GM12878 (cell line): ENCODE data around the gene SBF1. TPM values are rescaled to one million over a fixed set of nuclear protein-coding genes. Genes with fewer than 3 reads are reported as not detected.

Source experiments
- BACH1 ChIP-seq: fragments of 450-650 bp; IDR thresholded peaks from 2 replicates; pipeline ENCODE4 v1.6.1; 2017; ENCODE audit warnings: mild to moderate bottlenecking, borderline replicate concordance
- BCL11A ChIP-seq: IDR thresholded peaks from 2 replicates; pipeline ENCODE4 v1.6.1; 2011; ENCODE audit warnings: low read depth, low read length
- CHD2 ChIP-seq: IDR thresholded peaks from 2 replicates; pipeline ENCODE4 v1.6.1; 2011; ENCODE audit warnings: low read depth, low read length, improper control_type of control experiment, borderline replicate concordance
- CTCF ChIP-seq, 3 experiments: IDR thresholded peaks in 2 of 3; conservative IDR thresholded peaks in 1 of 3; 2 replicates each; pipeline ENCODE4 v1.5.1; 2011; ENCODE audit warnings: low read depth in 3 of 3, low read length in 3 of 3, mild to moderate bottlenecking in 3 of 3, control low read depth in 2 of 3, moderate library complexity in 2 of 3, inconsistent platforms in 1 of 3, mixed read lengths in 1 of 3; ENCODE audit not compliant: control insufficient read depth in 2 of 3, insufficient read depth in 1 of 3; ENCODE audit errors: extremely low read depth in 1 of 3
- EGR1 ChIP-seq, 2 experiments: IDR thresholded peaks; 1 replicate in 1 of 2; 2 replicates in 1 of 2; pipeline ENCODE4 v1.6.1; 2011 to 2012; ENCODE audit warnings: low read depth in 2 of 2, low read length in 2 of 2, borderline replicate concordance in 1 of 2, mild to moderate bottlenecking in 1 of 2, moderate library complexity in 1 of 2
- JUNB ChIP-seq: IDR thresholded peaks from 2 replicates; pipeline ENCODE4 v1.6.1; 2016; ENCODE audit warnings: antibody characterized with exemption, mild to moderate bottlenecking
- MEF2B ChIP-seq: fragments of 450-650 bp; IDR thresholded peaks from 2 replicates; pipeline ENCODE4 v1.6.1; 2018; ENCODE audit warnings: mild to moderate bottlenecking, moderate library complexity; ENCODE audit not compliant: partially characterized antibody, poor library complexity, severe bottlenecking
- NR2F1 ChIP-seq: fragments of 450-650 bp; conservative IDR thresholded peaks from 2 replicates; pipeline ENCODE4 v1.6.1; 2017; ENCODE audit warnings: mild to moderate bottlenecking
- POLR2AphosphoS2 ChIP-seq: IDR thresholded peaks from 2 replicates; pipeline ENCODE4 v1.6.1; 2011; ENCODE audit warnings: low read depth, mild to moderate bottlenecking, low read length, improper control_type of control experiment, moderate library complexity
- POU2F2 ChIP-seq: IDR thresholded peaks from 3 replicates; pipeline ENCODE4 v1.6.1; 2011; ENCODE audit warnings: low read depth, mild to moderate bottlenecking, low read length, borderline replicate concordance
- SP1 ChIP-seq: IDR thresholded peaks from one replicate; pipeline ENCODE4 v1.6.1; 2011; ENCODE audit warnings: low read depth, low read length
- TCF12 ChIP-seq: IDR thresholded peaks from 2 replicates; pipeline ENCODE4 v1.6.1; 2011; ENCODE audit warnings: low read depth, mild to moderate bottlenecking, low read length
- polyA plus RNA-seq, 11 experiments: library from polyadenylated mRNA; depleted of rRNA in 4 of 11; unstranded in 6 of 11; stranded (reverse) in 5 of 11; fragments of >200 nt; fragmentation: Nextera tagmentation in 4 of 11; fragmentation: Illumina TruSeq in 1 of 11; extraction: Ambion mirVana in 4 of 11; extraction: Trizol in 1 of 11; gene quantifications; 1 replicate in 1 of 11; 2 replicates in 10 of 11; pipeline versions ENCODE4 v1.2.1 to v1.2.3, GENCODE V29; 2011 to 2016; ENCODE audit warnings: inconsistent platforms in 2 of 11, missing spikeins in 2 of 11, low read depth in 1 of 11
- total RNA-seq, 4 experiments: library from RNA; depleted of rRNA in 3 of 4; stranded (reverse); fragments of >200 nt in 3 of 4; fragmentation: Illumina TruSeq in 1 of 4; extraction: Trizol in 1 of 4; gene quantifications; 2 replicates each; pipeline versions ENCODE4 v1.2.1 to v1.2.3, GENCODE V29; 2013 to 2021
- TF ChIP-seq, protein P1 (sequence below): fragments of 450-650 bp; IDR thresholded peaks from 2 replicates; pipeline ENCODE4 v1.6.1; 2017; ENCODE audit warnings: mild to moderate bottlenecking
- TF ChIP-seq, protein P2 (sequence below): fragments of 450-650 bp; IDR thresholded peaks from 2 replicates; pipeline ENCODE4 v1.6.1; 2014; ENCODE audit warnings: mild to moderate bottlenecking

Gene SBF1
- total and polyA plus RNA-seq, 10 of the 15 experiments (the other 5 are each of a cell fraction or from before 2014, with no cell fraction given) = 0.23 to 95.0 (median 17.8) TPM

GRCh38 chr22:50469377-50470305 is 5.2 kb downstream of the SBF1 start (continued):
- TF ChIP-seq, protein P1, sequence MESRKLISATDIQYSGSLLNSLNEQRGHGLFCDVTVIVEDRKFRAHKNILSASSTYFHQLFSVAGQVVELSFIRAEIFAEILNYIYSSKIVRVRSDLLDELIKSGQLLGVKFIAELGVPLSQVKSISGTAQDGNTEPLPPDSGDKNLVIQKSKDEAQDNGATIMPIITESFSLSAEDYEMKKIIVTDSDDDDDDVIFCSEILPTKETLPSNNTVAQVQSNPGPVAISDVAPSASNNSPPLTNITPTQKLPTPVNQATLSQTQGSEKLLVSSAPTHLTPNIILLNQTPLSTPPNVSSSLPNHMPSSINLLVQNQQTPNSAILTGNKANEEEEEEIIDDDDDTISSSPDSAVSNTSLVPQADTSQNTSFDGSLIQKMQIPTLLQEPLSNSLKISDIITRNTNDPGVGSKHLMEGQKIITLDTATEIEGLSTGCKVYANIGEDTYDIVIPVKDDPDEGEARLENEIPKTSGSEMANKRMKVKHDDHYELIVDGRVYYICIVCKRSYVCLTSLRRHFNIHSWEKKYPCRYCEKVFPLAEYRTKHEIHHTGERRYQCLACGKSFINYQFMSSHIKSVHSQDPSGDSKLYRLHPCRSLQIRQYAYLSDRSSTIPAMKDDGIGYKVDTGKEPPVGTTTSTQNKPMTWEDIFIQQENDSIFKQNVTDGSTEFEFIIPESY = no peak
- TF ChIP-seq CHD2 (peak; percentile 87), CTCF (IDR thresholded peaks at IDR 0.05 in 2 of 3, conservative IDR thresholded peaks at IDR 0.05 in 1 of 3; ENCODE audit: control insufficient read depth in 2 of 3, extremely low read depth in 1 of 3, insufficient read depth in 1 of 3, low read depth in 3 of 3, low read length in 3 of 3) (peak in 1 of 3 experiments; percentile 13; a peak in 2 of 6 replicates), BCL11A (peak; percentile 67; the same call in 1 of the 2 replicates), JUNB (peak; percentile 69; the same call in 1 of the 2 replicates), BACH1 (peak; percentile 59; the same call in 1 of the 2 replicates), MEF2B (peak; percentile 86), POLR2AphosphoS2 (no peak), TCF12 (peak; percentile 95), EGR1 (IDR thresholded peaks at IDR 0.05; ENCODE audit: borderline replicate concordance in 1 of 2, low read depth in 2 of 2, low read length in 2 of 2) (peak in 1 of 2 experiments; percentile 69; a peak in 2 of 3 replicates), SP1 (peak; percentile 74), POU2F2 (0 out of 3 replicates have a peak, but pooled peaks have one; percentile 30), NR2F1 (peak; percentile 77)
- TF ChIP-seq, protein P2, sequence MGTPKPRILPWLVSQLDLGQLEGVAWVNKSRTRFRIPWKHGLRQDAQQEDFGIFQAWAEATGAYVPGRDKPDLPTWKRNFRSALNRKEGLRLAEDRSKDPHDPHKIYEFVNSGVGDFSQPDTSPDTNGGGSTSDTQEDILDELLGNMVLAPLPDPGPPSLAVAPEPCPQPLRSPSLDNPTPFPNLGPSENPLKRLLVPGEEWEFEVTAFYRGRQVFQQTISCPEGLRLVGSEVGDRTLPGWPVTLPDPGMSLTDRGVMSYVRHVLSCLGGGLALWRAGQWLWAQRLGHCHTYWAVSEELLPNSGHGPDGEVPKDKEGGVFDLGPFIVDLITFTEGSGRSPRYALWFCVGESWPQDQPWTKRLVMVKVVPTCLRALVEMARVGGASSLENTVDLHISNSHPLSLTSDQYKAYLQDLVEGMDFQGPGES = no peak
